HL-60 (cell line): ENCODE data around the gene DIS3L2.

ENCODE experiments used
- DNase-seq, 2 experiments: peaks; one replicate each; pipeline ENCODE4 v3.0.0-alpha.2; 2010 to 2020; ENCODE audit warnings: low read depth in 1 of 2, low spot score in 1 of 2
- H3K27ac ChIP-seq: fragments of 250-450 bp; sonication (Bioruptor Pico); replicated peaks from 2 replicates; pipeline ENCODE4 v1.5.1; 2020; ENCODE audit warnings: mild to moderate bottlenecking, moderate library complexity
- H3K27me3 ChIP-seq: fragments of 250-450 bp; sonication (Bioruptor Pico); 2 replicates; pipeline ENCODE4 v1.5.1; 2021; ENCODE audit warnings: mild to moderate bottlenecking, moderate library complexity; ENCODE audit not compliant: insufficient read depth, poor library complexity, severe bottlenecking
- H3K4me3 ChIP-seq: replicated peaks from 2 replicates; pipeline ENCODE4 v1.5.1; 2011; ENCODE audit warnings: mild to moderate bottlenecking, control low read depth, low read length; ENCODE audit not compliant: insufficient read depth
- CTCF ChIP-seq: IDR thresholded peaks from one replicate; pipeline ENCODE4 v1.5.1; 2011; ENCODE audit warnings: low read length, control low read depth, inconsistent platforms; ENCODE audit not compliant: insufficient read depth
- GABPA ChIP-seq: IDR thresholded peaks from 2 replicates; pipeline ENCODE4 v1.6.1; 2012; ENCODE audit warnings: low read depth
- POLR2AphosphoS5 ChIP-seq: IDR thresholded peaks from 2 replicates; pipeline ENCODE4 v1.6.1; 2012; ENCODE audit warnings: low read depth
- REST ChIP-seq: IDR thresholded peaks from 2 replicates; pipeline ENCODE4 v1.6.1; 2012; ENCODE audit warnings: low read depth; ENCODE audit not compliant: insufficient replicate concordance
- SPI1 ChIP-seq: IDR thresholded peaks from 2 replicates; pipeline ENCODE4 v1.6.1; 2012; ENCODE audit warnings: low read depth, mild to moderate bottlenecking, borderline replicate concordance

DIS3L2 gene

GRCh38 chr2:232269867-232270266, 308.4 kb downstream of the DIS3L2 start:
- no peak for DNase-seq
- H3K27me3 ChIP-seq: no peaks in the 10 kb centered on the region
- no peak overlapping the region for H3K27ac ChIP-seq
- TF ChIP-seq SPI1 (no peak), REST (no peak), POLR2AphosphoS5 (no peak), GABPA (no peak), CTCF (no peak)
- H3K4me3 ChIP-seq: no peak overlapping the region

- TF ChIP-seq POLR2AphosphoS5 (no peak), GABPA (no peak), CTCF (no peak), REST (no peak), SPI1 (no peak)
- H3K4me3 ChIP-seq: no peak overlapping the region
- H3K27me3 ChIP-seq: no peaks in the 10 kb centered on the region
- no peak for DNase-seq
- no peak overlapping the region for H3K27ac ChIP-seq
Measured at GRCh38 chr2:232273903-232274643, 312.6 kb downstream of the DIS3L2 start.

- TF ChIP-seq GABPA (no peak), CTCF (no peak), POLR2AphosphoS5 (no peak), REST (no peak)
- no peak for DNase-seq
Measured at GRCh38 chr2:232275670-232276069, 314.2 kb downstream of the DIS3L2 start.

More at GRCh38 chr2:232275670-232276069, 314.2 kb downstream of the DIS3L2 start:
- no peaks in the 10 kb centered on the region for H3K27me3 ChIP-seq
- no peak overlapping the region for H3K4me3 ChIP-seq
- no peak overlapping the region for H3K27ac ChIP-seq
